Prostate gland (tissue), 2 donors: ENCODE data around the gene IMMP2L.

Experiments used
- POLR2A ChIP-seq: fragments of 450-650 bp; IDR thresholded peaks from one replicate; pipeline ENCODE4 v1.6.1; 2016; ENCODE audit warnings: antibody characterized with exemption, mild to moderate bottlenecking
- POLR2AphosphoS5 ChIP-seq: sonication (generic); formaldehyde crosslinking; IDR thresholded peaks from one replicate; pipeline ENCODE4 v1.6.1; 2017; ENCODE audit warnings: antibody characterized with exemption
- TF ChIP-seq, protein P1 (sequence below), 4 experiments: fragments of 200-600 bp in 2 of 4; fragments of 450-650 bp in 2 of 4; sonication (generic) in 2 of 4; IDR thresholded peaks; 1 replicate in 3 of 4; 2 replicates in 1 of 4; pipeline ENCODE4 v1.5.1; 2016 to 2019; ENCODE audit warnings: antibody characterized with exemption in 4 of 4, mild to moderate bottlenecking in 2 of 4, moderate library complexity in 2 of 4

DNA sequence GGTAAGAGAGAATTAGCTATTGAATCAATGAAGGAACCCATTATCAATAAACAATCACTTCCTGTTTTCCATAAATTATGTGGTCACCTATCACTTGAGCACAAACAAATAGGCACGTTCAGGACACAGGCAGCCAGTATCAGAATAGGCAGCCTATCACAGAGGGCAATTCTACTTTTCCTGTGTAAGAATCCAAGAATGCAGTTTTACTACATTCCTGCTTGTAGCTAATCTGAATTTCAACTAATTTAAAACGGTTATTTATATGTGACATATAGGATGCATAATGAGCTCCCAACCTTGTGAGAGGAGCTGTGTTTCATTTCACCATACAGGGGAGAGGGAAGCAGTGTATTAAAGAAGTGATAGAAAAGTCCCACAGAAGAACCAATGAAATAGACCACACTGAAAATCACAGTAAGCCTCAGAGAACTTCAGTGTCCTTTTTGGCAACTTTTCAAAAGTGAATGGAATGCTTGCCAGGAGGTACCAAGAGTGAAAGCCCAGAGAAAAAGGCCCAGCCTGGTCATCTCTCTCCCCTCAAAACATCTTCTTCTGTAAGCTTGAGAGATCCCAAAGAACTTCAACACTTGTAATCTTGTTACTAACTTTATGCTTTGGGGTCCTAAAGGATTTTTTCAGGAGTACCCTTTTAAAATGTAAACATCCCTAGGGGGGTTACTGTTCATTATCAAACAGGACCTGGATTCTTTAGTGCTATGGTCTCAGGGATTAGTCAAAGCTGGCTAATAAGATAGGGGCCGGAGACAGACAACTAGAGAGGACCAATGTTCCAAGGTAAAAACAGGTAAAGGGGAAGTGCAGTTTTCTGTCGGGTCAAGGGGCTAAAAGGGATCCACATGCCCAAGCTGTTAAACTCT is 1.3 kb downstream of the IMMP2L start:
- no peak for TF ChIP-seq POLR2A
- TF ChIP-seq, protein P1, sequence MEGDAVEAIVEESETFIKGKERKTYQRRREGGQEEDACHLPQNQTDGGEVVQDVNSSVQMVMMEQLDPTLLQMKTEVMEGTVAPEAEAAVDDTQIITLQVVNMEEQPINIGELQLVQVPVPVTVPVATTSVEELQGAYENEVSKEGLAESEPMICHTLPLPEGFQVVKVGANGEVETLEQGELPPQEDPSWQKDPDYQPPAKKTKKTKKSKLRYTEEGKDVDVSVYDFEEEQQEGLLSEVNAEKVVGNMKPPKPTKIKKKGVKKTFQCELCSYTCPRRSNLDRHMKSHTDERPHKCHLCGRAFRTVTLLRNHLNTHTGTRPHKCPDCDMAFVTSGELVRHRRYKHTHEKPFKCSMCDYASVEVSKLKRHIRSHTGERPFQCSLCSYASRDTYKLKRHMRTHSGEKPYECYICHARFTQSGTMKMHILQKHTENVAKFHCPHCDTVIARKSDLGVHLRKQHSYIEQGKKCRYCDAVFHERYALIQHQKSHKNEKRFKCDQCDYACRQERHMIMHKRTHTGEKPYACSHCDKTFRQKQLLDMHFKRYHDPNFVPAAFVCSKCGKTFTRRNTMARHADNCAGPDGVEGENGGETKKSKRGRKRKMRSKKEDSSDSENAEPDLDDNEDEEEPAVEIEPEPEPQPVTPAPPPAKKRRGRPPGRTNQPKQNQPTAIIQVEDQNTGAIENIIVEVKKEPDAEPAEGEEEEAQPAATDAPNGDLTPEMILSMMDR (IDR thresholded peaks at IDR 0.05): no peak
- no peak for TF ChIP-seq POLR2AphosphoS5
